Activated CD4-positive, alpha-beta T cell treated with anti-CD3 and anti-CD28 coated beads for 36 hours (primary cell): ENCODE measurements around the gene RGS10. TPM values are rescaled to one million over a fixed set of nuclear protein-coding genes. Genes with fewer than 3 reads are reported as not detected.

Experiments
- ATAC-seq: fragments of 200-7000 bp; cut with Tn5 transposase; one replicate; pipeline ENCODE4 v1.10.0; 2021; ENCODE audit warnings: mild to moderate bottlenecking, moderate library complexity
- CTCF ChIA-PET: fragments of 350-600 bp; sonication (Branson Sonifier 250); formaldehyde crosslinking; loops from one replicate; lab custom pipeline; 2021; ENCODE audit warnings: antibody characterized with exemption; lab: Charles Lee
- POLR2A ChIA-PET: fragments of 350-600 bp; sonication (Branson Sonifier 250); formaldehyde crosslinking; loops from one replicate; lab custom pipeline; 2021; ENCODE audit warnings: antibody characterized with exemption, inconsistent platforms; lab: Charles Lee
- DNase-seq: peaks from one replicate; pipeline ENCODE4 v3.0.0-alpha.2; 2020
- H3K27ac Mint-ChIP-seq: one replicate; pipeline ENCODE4 v1.8.0; 2021; ENCODE audit warnings: mixed read lengths
- H3K27me3 Mint-ChIP-seq: one replicate; pipeline ENCODE4 v1.8.0; 2021; ENCODE audit warnings: mixed read lengths
- H3K36me3 Mint-ChIP-seq: one replicate; pipeline ENCODE4 v1.8.0; 2021; ENCODE audit warnings: low read depth, mixed read lengths
- H3K4me1 Mint-ChIP-seq: one replicate; pipeline ENCODE4 v1.8.0; 2021; ENCODE audit warnings: mixed read lengths
- H3K4me3 Mint-ChIP-seq: one replicate; pipeline ENCODE4 v1.8.0; 2021; ENCODE audit warnings: mild to moderate bottlenecking, moderate library complexity, mixed read lengths
- H3K9me3 Mint-ChIP-seq: one replicate; pipeline ENCODE4 v1.8.0; 2021; ENCODE audit warnings: low read depth, mixed read lengths
- intact Hi-C, 2 experiments: fragments of 100-400 bp; cut with DNase I in 1 of 2; cut with micrococcal nuclease in 1 of 2; formaldehyde crosslinking; loops; one replicate each; pipeline versions ENCODE4 v1.14.2 to v1.15.1; 2022 to 2024; cut with DNase I, micrococcal nuclease
- total RNA-seq, 2 experiments: library from RNA; stranded (reverse); gene quantifications; one replicate each; pipeline ENCODE4 v1.2.3, GENCODE V29; 2021

Gene RGS10
- total RNA-seq, 2 experiments from 2014 or later = 186 to 191 TPM

GRCh38 chr10:119457966-119458766, 84.4 kb downstream of the RGS10 start:
- Mint-ChIP-seq H3K36me3 (peaks cover 4% of the 10 kb centered on the region), H3K27me3 (no peaks in the 10 kb centered on the region), H3K27ac (no peak overlapping the region), H3K9me3 (peaks cover 6% of the 10 kb centered on the region), H3K4me3 (no peak overlapping the region), H3K4me1 (peaks cover 4% of the 10 kb centered on the region)
- intact Hi-C loops = no loop called here
- POLR2A ChIA-PET = no interaction called here
- ATAC-seq (no peak), DNase-seq (no peak)
- CTCF ChIA-PET = interaction anchor here (0.7 to 2.2 kb wide), 2 partner anchors 13 to 258 kb away, joined by 3 to 11 read pairs; no protein-coding TSS in a partner anchor

DNA sequence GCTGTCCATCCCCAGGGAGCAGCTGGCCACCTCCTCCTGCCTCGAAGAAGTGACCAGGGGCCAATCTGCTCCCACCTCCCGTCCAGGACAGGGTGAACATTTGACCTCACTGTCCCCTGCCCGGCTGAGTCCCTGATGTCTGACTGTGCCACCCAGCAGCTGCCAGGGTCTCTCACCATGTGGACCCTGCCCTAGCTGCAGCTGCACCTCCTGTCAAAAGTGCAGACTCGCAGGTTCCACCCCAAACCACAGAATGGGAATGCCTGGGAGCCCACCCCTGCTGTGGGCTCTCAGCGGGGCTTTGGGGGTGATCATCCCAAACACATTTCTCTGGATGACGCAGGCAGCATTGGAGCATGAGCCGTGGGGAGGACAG, 86.1 kb downstream of the RGS10 start:
- POLR2A ChIA-PET = no interaction called here
- Mint-ChIP-seq H3K9me3 (no peaks in the 10 kb centered on the region), H3K4me1 (peaks cover 3% of the 10 kb centered on the region), H3K27ac (no peak overlapping the region), H3K27me3 (no peaks in the 10 kb centered on the region), H3K4me3 (no peak overlapping the region), H3K36me3 (no peaks in the 10 kb centered on the region)
- CTCF ChIA-PET = interaction anchor here (0.8 to 2.2 kb wide), 3 partner anchors 11 to 257 kb away, joined by 3 to 11 read pairs (median 3); no protein-coding TSS in a partner anchor
- DNase-seq (no peak), ATAC-seq (no peak)
- intact Hi-C loops = no loop called here

DNA sequence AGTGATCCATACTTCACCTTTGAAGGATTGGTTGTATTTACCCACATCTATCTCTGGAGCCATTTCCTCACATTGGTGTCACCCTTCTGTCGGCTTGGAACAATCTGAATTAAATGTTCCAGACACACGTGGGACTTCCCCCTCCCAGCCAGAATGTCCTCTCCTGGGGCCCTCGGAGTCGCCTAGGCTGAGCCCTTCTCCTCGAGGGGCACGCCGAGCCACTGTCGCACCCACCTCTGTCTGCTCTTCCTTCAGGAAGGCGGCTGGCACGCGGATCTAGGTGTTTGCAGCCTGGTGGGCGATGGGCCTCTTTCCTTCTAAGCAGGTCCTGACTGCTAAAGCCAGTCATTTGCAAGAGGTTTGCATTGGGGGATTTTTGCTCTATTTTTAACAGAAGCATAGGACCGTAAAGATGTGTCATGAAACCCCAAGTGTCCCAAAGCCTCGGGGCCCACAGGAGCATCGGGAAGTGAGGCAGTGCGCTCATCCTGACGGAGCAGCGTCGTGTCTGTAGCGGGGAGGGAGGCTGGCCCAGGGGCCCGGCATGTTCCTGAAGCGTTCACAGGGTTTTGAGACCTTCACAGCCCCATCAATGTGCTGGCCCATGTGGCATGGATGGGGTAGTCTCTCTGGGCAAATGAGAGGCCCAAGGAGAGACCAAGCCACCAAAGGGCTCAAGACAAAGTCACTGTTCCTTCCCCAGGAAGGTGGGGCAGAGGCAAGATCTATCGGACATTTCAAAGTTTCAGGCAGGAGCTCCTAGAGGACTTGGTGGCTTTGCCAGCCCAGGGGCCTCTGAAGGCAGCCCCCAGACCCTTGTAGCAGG, 86.7 kb downstream of the RGS10 start:
- no peak for DNase-seq
- Mint-ChIP-seq H3K36me3 (no peaks in the 10 kb centered on the region), H3K27ac (no peak overlapping the region), H3K9me3 (no peaks in the 10 kb centered on the region), H3K27me3 (no peaks in the 10 kb centered on the region), H3K4me1 (no peaks in the 10 kb centered on the region), H3K4me3 (no peak overlapping the region)
- intact Hi-C loops = no loop called here
- ChIA-PET POLR2A (no interaction called here), CTCF (interaction anchor here (0.8 to 2.2 kb wide), 2 partner anchors 10 to 13 kb away, joined by 3 to 11 read pairs; no protein-coding TSS in a partner anchor)
- no peak for ATAC-seq

- Mint-ChIP-seq H3K4me1 (no peaks in the 10 kb centered on the region), H3K4me3 (no peak overlapping the region), H3K27me3 (no peaks in the 10 kb centered on the region), H3K36me3 (no peaks in the 10 kb centered on the region), H3K9me3 (no peaks in the 10 kb centered on the region), H3K27ac (no peak overlapping the region)
- POLR2A ChIA-PET = no interaction called here
- ATAC-seq = no peak
- CTCF ChIA-PET = no interaction called here
- intact Hi-C loops = no loop called here
- no peak for DNase-seq
Measured at GRCh38 chr10:119454990-119455389, 87.5 kb downstream of the RGS10 start.

DNA sequence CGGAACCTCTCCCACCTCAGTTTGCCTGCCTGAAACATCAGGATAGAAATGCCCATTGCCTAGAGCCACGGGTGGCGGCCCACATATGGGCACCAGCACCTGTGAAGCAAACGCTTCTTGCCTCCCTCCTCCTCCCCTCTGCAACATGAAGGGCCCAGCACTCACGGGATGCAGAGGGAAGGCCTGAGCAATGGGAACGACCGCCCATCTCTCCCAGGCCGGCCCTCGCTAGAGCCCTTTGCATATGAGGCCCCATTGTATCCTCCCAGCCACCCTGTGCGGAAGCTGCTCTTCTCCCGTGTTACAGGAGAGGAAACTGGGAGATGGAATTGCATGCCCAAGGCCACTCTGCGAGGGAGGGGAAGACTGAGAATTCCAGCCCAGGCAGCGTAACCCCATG, 88.2 kb downstream of the RGS10 start:
- no peaks in the 10 kb centered on the region for H3K9me3 Mint-ChIP-seq
- no peaks in the 10 kb centered on the region for H3K36me3 Mint-ChIP-seq
- H3K27me3 Mint-ChIP-seq = no peaks in the 10 kb centered on the region
- POLR2A ChIA-PET = no interaction called here
- no peak for DNase-seq
- CTCF ChIA-PET = interaction anchor here (0.6 to 0.8 kb wide), 2 partner anchors 255 to 296 kb away, joined by 3 read pairs; no protein-coding TSS in a partner anchor
- intact Hi-C loops = no loop called here
- no peak overlapping the region for H3K4me3 Mint-ChIP-seq
- H3K27ac Mint-ChIP-seq = no peak overlapping the region
- no peaks in the 10 kb centered on the region for H3K4me1 Mint-ChIP-seq
- ATAC-seq = no peak

DNA sequence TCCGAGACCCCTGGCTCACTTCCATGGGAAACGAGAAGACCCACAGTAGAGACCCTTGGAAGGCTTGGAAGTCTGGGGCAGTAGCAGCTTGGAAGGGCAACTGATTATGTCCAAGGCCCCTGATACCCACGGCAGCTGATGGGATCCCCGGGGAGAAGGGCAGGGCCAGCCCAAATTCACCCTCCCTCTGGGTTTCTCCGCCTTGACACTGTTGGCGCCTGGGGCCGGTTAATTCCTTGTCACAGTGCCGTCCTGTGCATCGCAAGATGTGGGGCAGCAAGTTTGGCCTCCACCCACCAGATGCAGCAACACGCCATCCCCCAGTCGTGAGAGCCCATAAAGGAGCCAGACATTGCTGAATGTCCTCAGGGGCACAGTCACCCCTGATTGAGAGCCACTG, 89.2 kb downstream of the RGS10 start:
- POLR2A ChIA-PET = no interaction called here
- Mint-ChIP-seq H3K4me1 (no peaks in the 10 kb centered on the region), H3K36me3 (no peaks in the 10 kb centered on the region), H3K4me3 (no peak overlapping the region), H3K27ac (no peak overlapping the region), H3K27me3 (no peaks in the 10 kb centered on the region), H3K9me3 (no peaks in the 10 kb centered on the region)
- ATAC-seq (no peak), DNase-seq (no peak)
- CTCF ChIA-PET = interaction anchor here (0.6 kb wide), 1 partner anchor 8 kb away, joined by 3 read pairs; no protein-coding TSS in a partner anchor
- intact Hi-C loops = no loop called here

DNA sequence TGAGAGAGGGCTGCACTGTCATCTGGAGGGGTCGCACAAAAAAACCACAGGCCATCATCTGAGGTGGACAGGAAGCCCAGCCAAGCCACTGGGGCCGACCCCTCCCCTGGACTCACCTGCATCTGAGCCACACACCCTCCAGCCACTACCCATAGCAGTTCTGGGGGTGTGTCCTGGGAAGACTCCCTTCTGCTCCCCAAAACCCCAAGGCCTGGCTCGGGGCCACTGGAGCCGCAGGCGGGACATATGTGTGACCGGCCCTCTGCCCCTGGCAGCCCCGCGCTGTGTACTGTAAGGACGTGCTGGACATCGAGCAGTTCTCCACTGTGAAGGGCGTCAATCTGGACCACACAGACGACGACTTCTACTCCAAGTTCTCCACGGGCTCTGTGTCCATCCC, 90.1 kb downstream of the RGS10 start:
- Mint-ChIP-seq H3K4me1 (no peaks in the 10 kb centered on the region), H3K9me3 (no peaks in the 10 kb centered on the region), H3K27ac (no peak overlapping the region), H3K36me3 (no peaks in the 10 kb centered on the region), H3K27me3 (no peaks in the 10 kb centered on the region), H3K4me3 (no peak overlapping the region)
- intact Hi-C loops = no loop called here
- ChIA-PET CTCF (no interaction called here), POLR2A (no interaction called here)
- no peak for DNase-seq
- no peak for ATAC-seq

DNA sequence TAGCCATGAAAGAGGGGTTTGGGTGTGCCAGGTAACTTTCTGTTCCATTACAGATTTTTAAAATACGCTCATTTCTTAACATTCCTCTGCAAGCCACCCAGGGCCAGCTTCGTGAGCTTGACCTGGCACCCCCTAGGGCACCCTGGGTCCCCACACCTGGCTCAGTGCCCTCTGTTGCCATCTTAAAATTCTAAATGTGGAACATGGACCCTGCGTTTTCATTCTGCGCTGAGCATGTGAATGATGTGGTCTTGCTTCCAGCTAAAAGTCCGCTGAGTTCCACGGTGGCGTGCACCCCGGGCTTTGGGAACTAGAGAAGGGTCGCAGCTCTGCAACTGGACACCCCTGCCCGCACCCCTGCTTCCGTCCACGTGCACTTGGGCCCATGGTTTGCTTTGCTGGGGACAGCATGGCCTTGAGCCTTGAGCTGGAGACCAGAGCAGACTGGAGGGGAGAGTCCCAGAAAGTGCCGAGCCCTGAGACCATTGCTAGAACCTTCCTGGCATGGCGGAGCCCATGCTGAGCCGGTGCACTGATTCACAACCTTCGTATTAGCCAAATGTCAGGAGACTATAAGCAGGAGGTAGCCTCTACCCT, 91.1 kb downstream of the RGS10 start:
- CTCF ChIA-PET = no interaction called here
- Mint-ChIP-seq H3K36me3 (no peaks in the 10 kb centered on the region), H3K9me3 (no peaks in the 10 kb centered on the region), H3K4me1 (no peaks in the 10 kb centered on the region), H3K27me3 (no peaks in the 10 kb centered on the region), H3K27ac (no peak overlapping the region), H3K4me3 (no peak overlapping the region)
- POLR2A ChIA-PET = interaction anchor here (0.5 kb wide), 1 partner anchor 78 kb away, joined by 3 read pairs; no protein-coding TSS in a partner anchor
- ATAC-seq (no peak), DNase-seq (no peak)
- intact Hi-C loops = no loop called here

GRCh38 chr10:119450606-119451299, 91.8 kb downstream of the RGS10 start:
- Mint-ChIP-seq H3K9me3 (no peaks in the 10 kb centered on the region), H3K4me3 (no peak overlapping the region), H3K27me3 (no peaks in the 10 kb centered on the region), H3K27ac (no peak overlapping the region), H3K36me3 (no peaks in the 10 kb centered on the region), H3K4me1 (peaks cover 2% of the 10 kb centered on the region)
- intact Hi-C loops = no loop called here
- ChIA-PET POLR2A (interaction anchor here (0.5 kb wide), 1 partner anchor 79 kb away, joined by 3 read pairs; no protein-coding TSS in a partner anchor), CTCF (no interaction called here)
- ATAC-seq = no peak
- no peak for DNase-seq
